ENCODE measurements around the gene KLF11. TPM values are rescaled to one million over a fixed set of nuclear protein-coding genes. Genes with fewer than 3 reads are reported as not detected.

Gene KLF11
- total and polyA plus RNA-seq, 9 of the 15 experiments (the other 6 are each of a cell fraction or from before 2014, with no cell fraction given) = 2.1 to 13.4 (median 6.5) TPM

GRCh38 chr2:10007435-10007834 lies 35.9 kb upstream of the KLF11 start:
- Histone ChIP-seq H3K9me3 (replicated peaks; ENCODE audit: control insufficient read depth, insufficient read depth, low read depth, low read length) (no peaks in the 10 kb centered on the region; the same call in 1 of the 2 replicates), H3K27ac (ENCODE audit: extremely low read depth, low read depth, low read length) (no peak overlapping the region), H4K20me1 (replicated peaks; ENCODE audit: control insufficient read depth, insufficient read depth, low read length) (no peaks in the 10 kb centered on the region), H3K9ac (ENCODE audit: insufficient read depth in 1 of 2, low read depth in 2 of 2, low read length in 2 of 2) (no peak overlapping the region), H3K4me3 (no peak overlapping the region), H3K9me1 (ENCODE audit: control insufficient read depth, insufficient read depth, low read length) (no peaks in the 10 kb centered on the region), H3K4me1 (replicated peaks in 1 of 2; ENCODE audit: control insufficient read depth in 2 of 2, insufficient read depth in 2 of 2, low read length in 2 of 2) (peaks cover 8 to 40% of the 10 kb centered on the region in 2 experiments), H3K36me3 (ENCODE audit: control insufficient read depth, insufficient read depth, low read length) (no peaks in the 10 kb centered on the region), H3K27me3 (ENCODE audit: control insufficient read depth in 2 of 2, insufficient read depth in 2 of 2, low read length in 2 of 2) (no peaks in the 10 kb centered on the region), H2AFZ (ENCODE audit: low read depth, low read length) (no peak overlapping the region), H3K79me2 (ENCODE audit: control insufficient read depth, insufficient read depth, low read length) (no peaks in the 10 kb centered on the region), H3K4me2 (ENCODE audit: insufficient read depth, low read length) (no peak overlapping the region)
- WGBS (ENCODE audit: insufficient coverage, low coverage, missing lambda C conversion rate) = 68% methylated on average over 7 of the region's 9 CpGs
- ATAC-seq = no peak
- no TSS peak for BruUV-seq (replicated peaks)
- intact Hi-C loops (cut with micrococcal nuclease) = no loop called here
- no peak for DNase-seq (ENCODE audit: extremely low read depth in 1 of 4, low spot score in 3 of 4)
- in situ Hi-C loops (cut with MboI) = no loop called here
- POLR2A ChIA-PET = interaction anchor here (0.6 kb wide), 1 partner anchor 237 kb away, joined by 3 read pairs; no protein-coding TSS in a partner anchor
- FAIRE-seq = no peak
- CTCF ChIA-PET (ENCODE audit: low intra/inter-chr PET ratio) = no interaction called here
- TF ChIP-seq SFPQ (IDR thresholded peaks at IDR 0.05; ENCODE audit: low read depth, low read length) (no peak), ZBTB5 (IDR thresholded peaks at IDR 0.05) (no peak), ZNF41 (CRISPR knock-in tag; conservative IDR thresholded peaks at IDR 0.05) (no peak), GABPA (tag; conservative IDR thresholded peaks at IDR 0.05; ENCODE audit: low read depth) (no peak), EHMT2 (IDR thresholded peaks at IDR 0.05) (no peak), E2F6 (IDR thresholded peaks at IDR 0.05; ENCODE audit: borderline replicate concordance in 1 of 2, extremely low read depth in 1 of 2, insufficient read depth in 1 of 2, insufficient read length in 1 of 2, low read depth in 1 of 2, low read length in 1 of 2, poor library complexity in 1 of 2, severe bottlenecking in 1 of 2) (no peak), ZNF133 (CRISPR knock-in tag; IDR thresholded peaks at IDR 0.05) (no peak), DIDO1 (tag; IDR thresholded peaks at IDR 0.05; ENCODE audit: low read depth) (no peak), SMAD3 (CRISPR knock-in tag; conservative IDR thresholded peaks at IDR 0.05) (no peak), NFE2 (IDR thresholded peaks at IDR 0.05; ENCODE audit: low read depth) (no peak), ZMIZ1 (IDR thresholded peaks at IDR 0.05; ENCODE audit: low read depth in 2 of 2, low read length in 2 of 2) (no peak), ATF1 (CRISPR knock-in tag; IDR thresholded peaks at IDR 0.05) (no peak), ATF1 (tag; IDR thresholded peaks at IDR 0.05) (no peak), SLC30A9 (CRISPR knock-in tag; IDR thresholded peaks at IDR 0.05) (no peak)
